PC-9 (cell line): ENCODE measurements around the gene PSEN1. TPM values are rescaled to one million over a fixed set of nuclear protein-coding genes. Genes with fewer than 3 reads are reported as not detected.
"Not testable (repeated sequence)": the region's sequence is repeated elsewhere in the genome, so short reads cannot be mapped to it uniquely, and the experiment has no call there.

ENCODE experiments used
- BruUV-seq: library from RNA; stranded (reverse); fragments of 400-500 nt; replicated peaks from 2 replicates; lab custom pipeline; 2021; lab: Mats Ljungman, UMichigan
- CTCF ChIA-PET: fragments of 300-600 bp; sonication (Branson Sonifier 250); formaldehyde crosslinking; loops from one replicate; lab custom pipeline; 2022; ENCODE audit warnings: antibody characterized with exemption; lab: Charles Lee
- POLR2A ChIA-PET: fragments of 300-600 bp; sonication (Branson Sonifier 250); formaldehyde crosslinking; loops from one replicate; lab custom pipeline; 2022; ENCODE audit warnings: antibody characterized with exemption; ENCODE audit not compliant: unreplicated experiment; lab: Charles Lee
- DNase-seq, 2 experiments: peaks; one replicate each; pipeline versions ENCODE4 v3.0.0 to v3.0.0-alpha.2; 2015 to 2022; ENCODE audit warnings: mixed read lengths in 1 of 2
- H2AFZ ChIP-seq: fragments of 200-600 bp; sonication (generic); 2 replicates; pipeline ENCODE4 v1.8.1; 2017; ENCODE audit warnings: antibody characterized with exemption
- H3F3A ChIP-seq: fragments of 200-600 bp; sonication (generic); 2 replicates; pipeline ENCODE4 v1.8.1; 2017; ENCODE audit warnings: antibody characterized with exemption, mild to moderate bottlenecking, low read depth; ENCODE audit not compliant: insufficient read depth
- H3K27ac ChIP-seq: fragments of 200-600 bp; sonication (generic); 2 replicates; pipeline ENCODE4 v1.6.1; 2016; ENCODE audit warnings: mixed run types
- H3K27me3 ChIP-seq: fragments of 200-600 bp; sonication (generic); 2 replicates; pipeline ENCODE4 v1.6.1; 2016; ENCODE audit warnings: low read depth, mixed run types; ENCODE audit not compliant: insufficient read depth
- H3K36me3 ChIP-seq: fragments of 200-600 bp; sonication (generic); 2 replicates; pipeline ENCODE4 v1.6.1; 2016; ENCODE audit warnings: low read depth, mixed run types
- H3K4me1 ChIP-seq: fragments of 200-600 bp; sonication (generic); replicated peaks from 2 replicates; pipeline ENCODE4 v1.6.1; 2016; ENCODE audit warnings: mixed run types; ENCODE audit not compliant: insufficient read depth
- H3K4me2 ChIP-seq: fragments of 200-600 bp; sonication (generic); 2 replicates; pipeline ENCODE4 v1.6.1; 2017; ENCODE audit warnings: mixed run types
- H3K4me3 ChIP-seq: fragments of 200-600 bp; sonication (generic); 2 replicates; pipeline ENCODE4 v1.6.1; 2016; ENCODE audit warnings: mixed run types
- H3K79me2 ChIP-seq: fragments of 200-600 bp; sonication (generic); 2 replicates; pipeline ENCODE4 v1.6.1; 2017; ENCODE audit warnings: low read depth, mixed run types
- H3K9me2 ChIP-seq: fragments of 200-600 bp; sonication (generic); 2 replicates; pipeline ENCODE4 v1.8.1; 2017; ENCODE audit warnings: mild to moderate bottlenecking; ENCODE audit not compliant: insufficient read depth
- H3K9me3 ChIP-seq: fragments of 200-600 bp; sonication (generic); 2 replicates; pipeline ENCODE4 v1.8.1; 2016; ENCODE audit warnings: low read depth; ENCODE audit not compliant: insufficient read depth
- H4K20me1 ChIP-seq: fragments of 200-600 bp; sonication (generic); 2 replicates; pipeline ENCODE4 v1.8.1; 2017; ENCODE audit not compliant: insufficient read depth
- CTCF ChIP-seq: fragments of 200-600 bp; sonication (generic); conservative IDR thresholded peaks from 2 replicates; pipeline ENCODE4 v1.6.1; 2017; ENCODE audit warnings: mixed run types, antibody characterized with exemption, mild to moderate bottlenecking, moderate library complexity
- EZH2 ChIP-seq: fragments of 200-600 bp; sonication (generic); IDR thresholded peaks from 2 replicates; pipeline ENCODE4 v1.8.0; 2017; ENCODE audit warnings: antibody characterized with exemption, low read depth
- intact Hi-C: fragments of 100-400 bp; cut with micrococcal nuclease; formaldehyde crosslinking; loops from one replicate; pipeline ENCODE4 v1.10.0; 2022; ENCODE audit not compliant: unreplicated experiment
- total RNA-seq: library from RNA; stranded (reverse); gene quantifications from 2 replicates; pipeline ENCODE4 v1.2.3, GENCODE V29; 2021

The PSEN1 gene
- total RNA-seq, 1 experiment from 2014 or later = 44.0 TPM

GRCh38 chr14:73191441-73191840 is 55.1 kb downstream of the PSEN1 start:
- intact Hi-C loops = no loop called here
- Histone ChIP-seq H3K9me3 (no peaks in the 10 kb centered on the region), H3K4me1 (peaks cover 10% of the 10 kb centered on the region), H4K20me1 (no peaks in the 10 kb centered on the region; the same call in 1 of the 2 replicates), H3K27me3 (no peaks in the 10 kb centered on the region), H3K79me2 (no peaks in the 10 kb centered on the region), H3K4me2 (no peak overlapping the region), H3K27ac (no peak overlapping the region), H3K9me2 (no peaks in the 10 kb centered on the region), H3F3A (peaks cover 10% of the 10 kb centered on the region; the same call in 1 of the 2 replicates), H2AFZ (no peak overlapping the region), H3K36me3 (no peaks in the 10 kb centered on the region; the same call in 1 of the 2 replicates), H3K4me3 (no peak overlapping the region)
- CTCF ChIA-PET = no interaction called here
- POLR2A ChIA-PET = no interaction called here
- DNase-seq = no peak
- no TSS peak for BruUV-seq
- TF ChIP-seq EZH2 (no peak), CTCF (no peak)

- H3K4me1 ChIP-seq, H3K79me2 ChIP-seq, H3K4me3 ChIP-seq, H3K27ac ChIP-seq, H3K4me2 ChIP-seq, BruUV-seq, POLR2A ChIA-PET, H3K9me2 ChIP-seq, intact Hi-C loops, H2AFZ ChIP-seq, H3F3A ChIP-seq, CTCF ChIA-PET, H3K27me3 ChIP-seq, H3K36me3 ChIP-seq, DNase-seq, H3K9me3 ChIP-seq, H4K20me1 ChIP-seq: not testable (repeated sequence)
Measured at GRCh38 chr14:73194306-73194705, 58.0 kb downstream of the PSEN1 start.

- Histone ChIP-seq H3K79me2 (no peaks in the 10 kb centered on the region), H2AFZ (no peak overlapping the region), H3K4me2 (no peak overlapping the region), H3K4me1 (no peaks in the 10 kb centered on the region), H4K20me1 (no peaks in the 10 kb centered on the region; the same call in 1 of the 2 replicates), H3K36me3 (no peaks in the 10 kb centered on the region; the same call in 1 of the 2 replicates), H3F3A (no peaks in the 10 kb centered on the region), H3K4me3 (no peak overlapping the region), H3K27me3 (no peaks in the 10 kb centered on the region), H3K9me2 (no peaks in the 10 kb centered on the region), H3K9me3 (no peaks in the 10 kb centered on the region), H3K27ac (no peak overlapping the region)
- intact Hi-C loops = no loop called here
- BruUV-seq = no TSS peak
- ChIA-PET POLR2A (no interaction called here), CTCF (no interaction called here)
- TF ChIP-seq EZH2 (no peak), CTCF (no peak)
- DNase-seq = no peak
Measured at GRCh38 chr14:73198253-73198652, 61.9 kb downstream of the PSEN1 start.

- Histone ChIP-seq H3K27me3 (no peaks in the 10 kb centered on the region), H3F3A (no peaks in the 10 kb centered on the region), H3K4me3 (no peak overlapping the region), H2AFZ (no peak overlapping the region), H3K4me2 (no peak overlapping the region), H4K20me1 (no peaks in the 10 kb centered on the region), H3K9me2 (no peaks in the 10 kb centered on the region), H3K27ac (no peak overlapping the region), H3K36me3 (0 out of 2 replicates have a peak, but pooled peaks cover 11% of the 10 kb centered on the region), H3K4me1 (no peaks in the 10 kb centered on the region), H3K79me2 (no peaks in the 10 kb centered on the region), H3K9me3 (no peaks in the 10 kb centered on the region; the same call in 1 of the 2 replicates)
- no peak for DNase-seq
- ChIA-PET POLR2A (no interaction called here), CTCF (interaction anchor here (0.6 kb wide), 1 partner anchor 68 kb away, joined by 3 read pairs; no protein-coding TSS in a partner anchor)
- no peak for TF ChIP-seq EZH2
- TF ChIP-seq CTCF = no peak
- intact Hi-C loops = no loop called here
- no TSS peak for BruUV-seq
Measured at GRCh38 chr14:73203527-73203926, 67.2 kb downstream of the PSEN1 start.
